ENCODE results near the gene MAP7.

GRCh38 chr6:136343700-136344099 is 206.5 kb downstream of the MAP7 start:
- TF ChIP-seq CTCF (IDR thresholded peaks at IDR 0.05): no peak
- TF ChIP-seq POLR2A (IDR thresholded peaks at IDR 0.05): no peak

Measured in esophagus squamous epithelium (tissue), 4 donors.